Neural crest cell (in vitro differentiated cells): ENCODE data around the gene CFAP221. TPM values are rescaled to one million over a fixed set of nuclear protein-coding genes. Genes with fewer than 3 reads are reported as not detected.

Experiments
- DNase-seq: peaks from one replicate; pipeline ENCODE4 v3.0.0; 2021; ENCODE audit warnings: low read depth, mixed read lengths, low spot score
- H3K27ac Mint-ChIP-seq: one replicate; pipeline ENCODE4 v1.8.0; 2021; ENCODE audit warnings: mild to moderate bottlenecking, mixed read lengths; ENCODE audit not compliant: unreplicated experiment
- H3K27me3 Mint-ChIP-seq: 2 replicates; pipeline ENCODE4 v1.8.0; 2021; ENCODE audit warnings: low read depth, mild to moderate bottlenecking, mixed read lengths
- H3K36me3 Mint-ChIP-seq: 2 replicates; pipeline ENCODE4 v1.8.0; 2021; ENCODE audit warnings: low read depth, mild to moderate bottlenecking, mixed read lengths
- H3K4me1 Mint-ChIP-seq: 2 replicates; pipeline ENCODE4 v1.8.0; 2021; ENCODE audit warnings: mixed read lengths
- H3K4me3 Mint-ChIP-seq: one replicate; pipeline ENCODE4 v1.8.0; 2021; ENCODE audit warnings: mild to moderate bottlenecking, mixed read lengths
- H3K9me3 Mint-ChIP-seq: 2 replicates; pipeline ENCODE4 v1.8.0; 2021; ENCODE audit warnings: mixed read lengths
- total RNA-seq: library from RNA; stranded (reverse); gene quantifications from 2 replicates; pipeline ENCODE4 v1.2.1, GENCODE V29; 2021
- TF ChIP-seq, protein P1 (sequence below): fragments of 200-600 bp; sonication (generic); conservative IDR thresholded peaks from 2 replicates; pipeline ENCODE4 v1.5.0; 2021; ENCODE audit warnings: antibody characterized with exemption, mild to moderate bottlenecking

The CFAP221 gene
- total RNA-seq, 1 donor from 2014 or later: 2.0 TPM

GRCh38 chr2:119523952-119524694 is 20.1 kb upstream of the CFAP221 start, which contains the start of gene SCTR:
Gene SCTR, minus strand, starts transcription at chr2:119524483. Its CDS starts 257 bp downstream, at chr2:119524226.
- no peak for DNase-seq
- H3K27me3 Mint-ChIP-seq: peaks cover 89% of the 10 kb centered on the region
- peaks cover 5% of the 10 kb centered on the region for H3K4me1 Mint-ChIP-seq
- H3K4me3 Mint-ChIP-seq: peak within 1 kb of the TSS; percentile 54
- TF ChIP-seq, protein P1, sequence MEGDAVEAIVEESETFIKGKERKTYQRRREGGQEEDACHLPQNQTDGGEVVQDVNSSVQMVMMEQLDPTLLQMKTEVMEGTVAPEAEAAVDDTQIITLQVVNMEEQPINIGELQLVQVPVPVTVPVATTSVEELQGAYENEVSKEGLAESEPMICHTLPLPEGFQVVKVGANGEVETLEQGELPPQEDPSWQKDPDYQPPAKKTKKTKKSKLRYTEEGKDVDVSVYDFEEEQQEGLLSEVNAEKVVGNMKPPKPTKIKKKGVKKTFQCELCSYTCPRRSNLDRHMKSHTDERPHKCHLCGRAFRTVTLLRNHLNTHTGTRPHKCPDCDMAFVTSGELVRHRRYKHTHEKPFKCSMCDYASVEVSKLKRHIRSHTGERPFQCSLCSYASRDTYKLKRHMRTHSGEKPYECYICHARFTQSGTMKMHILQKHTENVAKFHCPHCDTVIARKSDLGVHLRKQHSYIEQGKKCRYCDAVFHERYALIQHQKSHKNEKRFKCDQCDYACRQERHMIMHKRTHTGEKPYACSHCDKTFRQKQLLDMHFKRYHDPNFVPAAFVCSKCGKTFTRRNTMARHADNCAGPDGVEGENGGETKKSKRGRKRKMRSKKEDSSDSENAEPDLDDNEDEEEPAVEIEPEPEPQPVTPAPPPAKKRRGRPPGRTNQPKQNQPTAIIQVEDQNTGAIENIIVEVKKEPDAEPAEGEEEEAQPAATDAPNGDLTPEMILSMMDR: peak; percentile 31
- H3K36me3 Mint-ChIP-seq: peaks cover 4% of the 10 kb centered on the region
- H3K9me3 Mint-ChIP-seq: no peaks in the 10 kb centered on the region
- H3K27ac Mint-ChIP-seq: no peak within 1 kb of the TSS

DNA sequence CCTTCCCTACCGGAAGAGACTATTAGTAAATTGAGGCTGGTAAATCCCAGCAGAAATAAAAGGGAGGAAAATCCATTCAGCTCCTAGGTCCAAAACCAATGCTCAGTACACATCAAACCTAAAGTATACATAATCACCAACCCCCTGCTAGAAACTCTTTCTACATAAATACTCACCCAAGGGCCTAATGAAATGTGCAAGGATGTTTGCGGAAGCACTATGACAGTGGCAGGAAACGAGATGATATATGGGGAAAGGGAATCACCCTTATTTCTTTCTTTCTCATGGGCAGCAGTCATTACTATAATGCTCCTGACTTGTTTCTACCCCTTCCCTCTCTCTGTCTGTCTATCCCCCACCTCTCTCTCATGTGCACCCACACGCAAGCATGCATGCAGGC is 18.6 kb upstream of the CFAP221 start:
- Mint-ChIP-seq H3K4me1 (peaks cover 5% of the 10 kb centered on the region), H3K9me3 (no peaks in the 10 kb centered on the region), H3K36me3 (peaks cover 4% of the 10 kb centered on the region), H3K27me3 (peaks cover 82% of the 10 kb centered on the region), H3K27ac (no peak overlapping the region), H3K4me3 (no peak overlapping the region)
- no peak for DNase-seq
- TF ChIP-seq, protein P1: no peak

DNA sequence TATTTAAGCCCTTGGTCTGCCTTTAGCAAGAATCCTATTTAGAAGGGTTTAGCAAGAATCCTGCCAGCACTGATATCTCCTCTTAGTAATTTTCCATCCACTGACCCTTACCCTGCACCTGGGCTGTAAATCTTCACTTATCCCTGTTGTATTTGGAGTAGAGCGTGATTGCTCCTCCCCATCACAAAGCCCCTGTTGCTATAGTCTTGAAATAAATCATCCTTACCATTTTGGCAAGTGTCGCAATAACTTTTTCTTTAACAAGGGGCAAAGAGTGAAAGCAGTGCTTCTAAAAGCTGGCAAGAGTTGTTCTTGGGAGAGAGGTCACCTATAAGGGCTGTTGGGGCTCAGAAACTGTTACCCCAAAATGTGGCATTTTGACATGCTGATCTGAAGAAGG is 16.2 kb upstream of the CFAP221 start:
- TF ChIP-seq, protein P1: no peak
- Mint-ChIP-seq H3K36me3 (peaks cover 8% of the 10 kb centered on the region), H3K4me3 (no peak overlapping the region), H3K4me1 (peaks cover 5% of the 10 kb centered on the region), H3K27me3 (peaks cover 66% of the 10 kb centered on the region), H3K9me3 (no peaks in the 10 kb centered on the region), H3K27ac (no peak overlapping the region)
- DNase-seq: no peak

GRCh38 chr2:119531292-119531691 is 13.0 kb upstream of the CFAP221 start:
- TF ChIP-seq, protein P1: peak; percentile 31
- peaks cover 38% of the 10 kb centered on the region for H3K27me3 Mint-ChIP-seq
- H3K4me3 Mint-ChIP-seq: no peak overlapping the region
- peaks cover 8% of the 10 kb centered on the region for H3K4me1 Mint-ChIP-seq
- peaks cover 6% of the 10 kb centered on the region for H3K36me3 Mint-ChIP-seq
- H3K9me3 Mint-ChIP-seq: peaks cover 8% of the 10 kb centered on the region
- H3K27ac Mint-ChIP-seq: no peak overlapping the region
- DNase-seq: no peak

DNA sequence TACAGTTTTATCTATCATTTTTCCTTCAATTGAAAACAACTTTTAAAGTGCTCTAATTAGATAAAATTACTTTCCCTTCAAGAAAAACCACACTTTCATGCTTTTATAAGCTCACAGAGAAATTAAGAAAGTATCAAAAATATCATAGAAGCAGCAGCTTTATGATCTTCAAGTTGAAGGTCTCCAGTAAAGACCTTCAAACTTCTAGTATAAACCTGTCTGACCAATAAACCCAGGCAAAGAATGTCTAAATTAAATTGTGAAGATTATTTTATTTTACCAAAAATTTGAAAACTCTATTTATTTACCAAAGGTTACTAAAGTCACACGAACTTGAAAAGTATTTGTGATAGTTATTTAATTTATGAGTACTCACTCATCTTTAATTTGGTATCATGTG is 10.7 kb upstream of the CFAP221 start:
- Mint-ChIP-seq H3K4me1 (peaks cover 15% of the 10 kb centered on the region), H3K36me3 (peaks cover 6% of the 10 kb centered on the region), H3K27me3 (peaks cover 27% of the 10 kb centered on the region), H3K9me3 (peaks cover 8% of the 10 kb centered on the region), H3K27ac (no peak overlapping the region), H3K4me3 (no peak overlapping the region)
- DNase-seq: no peak
- TF ChIP-seq, protein P1: no peak
